ENCODE measurements around the gene SRSF1.
"Not testable (repeated sequence)": the region's sequence is repeated elsewhere in the genome, so short reads cannot be mapped to it uniquely, and the experiment has no call there.

Gene SRSF1, protein sequence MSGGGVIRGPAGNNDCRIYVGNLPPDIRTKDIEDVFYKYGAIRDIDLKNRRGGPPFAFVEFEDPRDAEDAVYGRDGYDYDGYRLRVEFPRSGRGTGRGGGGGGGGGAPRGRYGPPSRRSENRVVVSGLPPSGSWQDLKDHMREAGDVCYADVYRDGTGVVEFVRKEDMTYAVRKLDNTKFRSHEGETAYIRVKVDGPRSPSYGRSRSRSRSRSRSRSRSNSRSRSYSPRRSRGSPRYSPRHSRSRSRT

GRCh38 chr17:58006924-58007780, at the start of gene SRSF1:
TSS of gene SRSF1 (minus strand) at chr17:58007246. CDS start at chr17:58007137, 109 bp downstream.
- in situ Hi-C loops (cut with HindIII; ENCODE audit: low sequenced_read_pairs) = no loop called here

- in situ Hi-C loops (cut with HindIII; ENCODE audit: low sequenced_read_pairs) = no loop called here
These were observed 49.4 kb upstream of the SRSF1 start for GRCh38 chr17:58056476-58056875.

GRCh38 chr17:58054641-58055040, 47.6 kb upstream of the SRSF1 start:
- in situ Hi-C loops (cut with HindIII; ENCODE audit: low sequenced_read_pairs) = no loop called here

DNA sequence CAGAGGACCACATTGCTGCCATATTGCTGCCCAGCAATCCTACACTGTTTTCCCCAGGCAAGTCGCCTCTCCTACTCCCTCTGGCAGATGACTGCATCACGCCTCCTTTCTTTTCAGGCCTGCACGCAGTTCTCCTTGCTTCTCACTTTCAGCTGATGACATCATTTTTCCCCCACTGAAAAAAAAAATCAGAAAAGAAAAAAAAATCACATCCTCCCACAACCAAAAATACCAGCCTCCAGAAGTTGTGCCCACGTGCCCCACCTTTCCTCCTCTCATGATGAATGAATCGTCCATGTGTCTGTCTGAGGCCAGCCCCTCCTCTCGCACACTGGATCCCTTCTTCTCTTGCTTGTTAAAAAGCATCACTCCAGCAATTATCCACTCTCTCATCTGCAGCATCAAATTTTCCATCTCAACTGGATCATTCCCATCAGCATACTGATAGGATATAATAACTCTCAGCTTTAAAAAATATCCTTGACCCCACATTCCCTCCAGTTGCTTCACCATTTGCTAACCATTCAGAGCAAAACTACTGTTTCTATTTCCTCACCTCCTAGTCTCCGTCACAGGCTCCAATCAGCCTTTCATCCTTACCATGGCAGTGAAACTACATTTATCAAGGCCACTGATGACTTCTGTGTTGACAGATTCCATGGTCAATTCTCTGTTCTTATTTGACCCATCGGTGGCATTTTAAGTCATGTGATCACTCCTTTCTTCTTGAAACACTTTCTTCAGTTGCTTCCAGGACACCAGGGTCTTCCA, 46.1 kb upstream of the SRSF1 start:
- in situ Hi-C loops (cut with HindIII; ENCODE audit: low sequenced_read_pairs) = no loop called here

GRCh38 chr17:58052407-58052806, 45.4 kb upstream of the SRSF1 start:
- in situ Hi-C loops (cut with HindIII; ENCODE audit: low sequenced_read_pairs) = no loop called here

GRCh38 chr17:58051468-58051867, 44.4 kb upstream of the SRSF1 start:
- in situ Hi-C loops (cut with HindIII; ENCODE audit: low sequenced_read_pairs) = no loop called here

- in situ Hi-C loops (cut with HindIII; ENCODE audit: low sequenced_read_pairs) = no loop called here
These were observed 43.9 kb upstream of the SRSF1 start for GRCh38 chr17:58050966-58051365.

GRCh38 chr17:58049533-58049932, 42.5 kb upstream of the SRSF1 start:
- in situ Hi-C loops (cut with HindIII; ENCODE audit: low sequenced_read_pairs) = no loop called here

DNA sequence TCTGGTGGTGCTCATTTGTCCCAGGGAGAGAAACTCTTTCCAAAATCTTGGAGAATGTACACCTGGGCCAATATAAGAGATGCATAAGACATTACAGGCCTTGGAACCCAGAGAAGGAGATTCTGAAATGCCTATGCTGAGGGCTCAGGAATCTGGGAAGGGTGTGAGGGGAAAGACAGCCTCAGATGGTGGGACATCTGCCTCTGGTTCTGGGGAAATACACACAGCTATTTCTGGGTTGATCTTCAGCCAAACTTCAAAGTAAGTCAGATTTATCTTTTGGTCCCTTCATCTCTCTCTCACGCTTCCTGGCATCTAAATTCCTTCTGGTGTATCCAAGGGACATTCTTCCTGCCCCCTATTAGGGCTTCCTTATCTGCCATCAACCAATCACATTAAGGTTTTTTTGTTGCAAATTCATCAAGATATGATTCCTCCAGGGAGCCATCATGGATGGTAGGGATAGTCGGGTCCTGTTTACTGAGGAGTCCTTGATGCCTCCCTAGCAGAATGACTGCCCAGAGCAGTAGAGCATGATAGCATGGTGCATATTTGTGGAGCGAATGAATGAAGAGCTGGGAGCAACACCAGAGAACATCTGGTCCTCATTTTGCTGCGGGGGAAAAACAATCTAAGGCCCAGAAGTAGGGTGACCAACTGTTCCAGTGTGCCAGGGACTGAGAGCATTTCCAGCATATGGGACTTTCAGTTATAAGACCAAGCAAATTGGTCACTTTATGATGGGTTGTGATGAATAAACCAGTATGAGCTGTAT, 40.5 kb upstream of the SRSF1 start:
- in situ Hi-C loops (cut with HindIII; ENCODE audit: low sequenced_read_pairs) = no loop called here

- in situ Hi-C loops (cut with HindIII; ENCODE audit: low sequenced_read_pairs) = no loop called here
These were observed 39.4 kb upstream of the SRSF1 start for GRCh38 chr17:58046239-58047094.

GRCh38 chr17:58044256-58044655, 37.2 kb upstream of the SRSF1 start:
- in situ Hi-C loops (cut with HindIII; ENCODE audit: low sequenced_read_pairs) = not testable (repeated sequence)

- in situ Hi-C loops (cut with HindIII; ENCODE audit: low sequenced_read_pairs) = no loop called here
These were observed 36.5 kb upstream of the SRSF1 start for GRCh38 chr17:58043221-58044181.

GRCh38 chr17:58041161-58041560, 34.1 kb upstream of the SRSF1 start:
- in situ Hi-C loops (cut with HindIII; ENCODE audit: low sequenced_read_pairs) = no loop called here

DNA sequence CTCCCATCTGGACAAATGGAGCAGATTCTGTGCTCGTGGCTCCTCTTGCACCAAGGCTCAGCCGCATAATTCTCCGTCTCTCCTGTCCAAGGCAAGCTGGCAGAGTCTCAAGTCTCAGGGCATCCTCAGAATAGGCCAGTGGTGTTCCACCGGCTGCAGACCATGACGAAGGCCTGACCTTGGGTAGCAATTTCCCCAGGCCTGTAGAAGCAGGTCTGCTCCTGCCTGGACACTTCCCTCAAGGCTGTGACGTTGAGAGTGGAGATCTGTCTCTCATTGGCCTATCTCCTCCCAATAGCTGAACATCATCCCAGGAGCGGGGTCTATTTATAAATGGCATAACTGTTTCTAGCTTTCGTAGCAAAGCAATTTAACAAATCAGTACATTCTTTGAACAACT, 33.3 kb upstream of the SRSF1 start:
- in situ Hi-C loops (cut with HindIII; ENCODE audit: low sequenced_read_pairs) = no loop called here

GRCh38 chr17:58039975-58040374, 32.9 kb upstream of the SRSF1 start:
- in situ Hi-C loops (cut with HindIII; ENCODE audit: low sequenced_read_pairs) = no loop called here

DNA sequence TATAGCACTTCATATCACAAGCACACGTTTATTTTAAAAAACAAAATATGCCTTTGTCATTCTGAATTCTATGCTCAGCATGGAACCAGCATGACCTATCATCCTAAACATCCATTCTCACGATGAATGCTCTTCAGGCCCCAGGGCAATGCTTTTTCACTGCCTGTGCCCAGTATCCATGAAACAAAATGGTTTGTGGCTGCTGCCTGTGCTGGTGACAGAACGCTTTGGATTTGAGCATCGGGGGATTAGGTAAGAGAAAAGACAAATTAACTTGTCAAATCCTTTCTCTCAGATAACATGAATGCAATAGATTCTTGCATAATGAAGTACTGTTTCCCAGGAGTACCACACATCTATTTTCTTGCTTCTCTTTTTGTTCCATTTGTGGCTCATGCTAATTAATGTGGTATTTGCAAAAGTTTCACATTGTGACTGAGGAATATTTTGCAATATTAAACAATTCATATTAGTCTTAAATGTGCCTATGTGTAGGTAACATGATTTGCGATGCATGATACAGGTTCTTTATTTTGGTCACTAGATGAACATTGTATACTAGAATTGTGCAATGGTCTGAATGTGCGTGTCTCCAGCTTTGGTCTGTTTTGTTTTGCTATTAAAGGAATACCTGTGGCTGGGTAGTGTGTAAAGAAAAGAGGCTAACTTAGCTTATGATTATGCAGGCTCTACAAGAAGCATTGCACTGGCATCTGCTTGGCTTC, 25.8 kb upstream of the SRSF1 start:
- in situ Hi-C loops (cut with HindIII; ENCODE audit: low sequenced_read_pairs) = no loop called here

GRCh38 chr17:58028578-58028977, 21.5 kb upstream of the SRSF1 start:
- in situ Hi-C loops (cut with HindIII; ENCODE audit: low sequenced_read_pairs) = no loop called here

- in situ Hi-C loops (cut with HindIII; ENCODE audit: low sequenced_read_pairs) = no loop called here
These were observed 13.4 kb upstream of the SRSF1 start for GRCh38 chr17:58020401-58020800.

Measured in DLD1 (cell line).